DND-41 (cell line): Measurements from ENCODE around the gene NFIL3.
"Not testable (repeated sequence)": the region's sequence is repeated elsewhere in the genome, so short reads cannot be mapped to it uniquely, and the experiment has no call there.

Source experiments
- EZH2 ChIP-seq: IDR thresholded peaks from 3 replicates; pipeline ENCODE4 v1.6.1; 2012; ENCODE audit warnings: borderline replicate concordance, low read depth, mild to moderate bottlenecking, moderate library complexity, low read length, inconsistent platforms; ENCODE audit not compliant: severe bottlenecking
- TF ChIP-seq, protein P1 (sequence below): IDR thresholded peaks from 2 replicates; pipeline ENCODE4 v1.5.1; 2012; ENCODE audit warnings: borderline replicate concordance, low read length, moderate library complexity, mild to moderate bottlenecking; ENCODE audit not compliant: poor library complexity, severe bottlenecking; ENCODE audit errors: extremely low read depth

DNA sequence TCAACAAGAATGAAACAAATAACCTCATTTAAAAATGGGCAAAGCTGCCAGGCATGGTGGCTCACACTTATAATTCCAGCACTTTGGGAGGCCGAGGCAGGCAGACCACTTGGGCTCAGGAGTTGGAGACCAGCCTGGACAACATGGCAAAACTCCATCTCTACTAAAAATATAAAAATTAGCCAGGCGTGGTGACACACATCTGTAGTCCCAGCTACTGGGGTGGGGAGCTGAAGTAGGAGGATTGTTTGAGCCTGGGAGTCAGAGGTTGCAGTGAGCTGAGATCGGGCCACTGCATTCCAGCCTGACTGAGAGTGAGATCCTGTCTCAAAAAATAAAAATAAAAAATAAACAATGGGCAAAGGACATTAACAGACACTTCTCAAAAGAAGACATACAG is 53.6 kb downstream of the NFIL3 start:
- TF ChIP-seq, protein P1, sequence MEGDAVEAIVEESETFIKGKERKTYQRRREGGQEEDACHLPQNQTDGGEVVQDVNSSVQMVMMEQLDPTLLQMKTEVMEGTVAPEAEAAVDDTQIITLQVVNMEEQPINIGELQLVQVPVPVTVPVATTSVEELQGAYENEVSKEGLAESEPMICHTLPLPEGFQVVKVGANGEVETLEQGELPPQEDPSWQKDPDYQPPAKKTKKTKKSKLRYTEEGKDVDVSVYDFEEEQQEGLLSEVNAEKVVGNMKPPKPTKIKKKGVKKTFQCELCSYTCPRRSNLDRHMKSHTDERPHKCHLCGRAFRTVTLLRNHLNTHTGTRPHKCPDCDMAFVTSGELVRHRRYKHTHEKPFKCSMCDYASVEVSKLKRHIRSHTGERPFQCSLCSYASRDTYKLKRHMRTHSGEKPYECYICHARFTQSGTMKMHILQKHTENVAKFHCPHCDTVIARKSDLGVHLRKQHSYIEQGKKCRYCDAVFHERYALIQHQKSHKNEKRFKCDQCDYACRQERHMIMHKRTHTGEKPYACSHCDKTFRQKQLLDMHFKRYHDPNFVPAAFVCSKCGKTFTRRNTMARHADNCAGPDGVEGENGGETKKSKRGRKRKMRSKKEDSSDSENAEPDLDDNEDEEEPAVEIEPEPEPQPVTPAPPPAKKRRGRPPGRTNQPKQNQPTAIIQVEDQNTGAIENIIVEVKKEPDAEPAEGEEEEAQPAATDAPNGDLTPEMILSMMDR, result not testable (repeated sequence)
- TF ChIP-seq EZH2, result not testable (repeated sequence)
